ENCODE data around the gene PRF1.

Gene PRF1

GRCh38 chr10:70596860-70597809 lies 5.4 kb downstream of the PRF1 start:
- Histone ChIP-seq H3K9me2 (replicated peaks; ENCODE audit: control insufficient read depth, low read length) (no peaks in the 10 kb centered on the region), H3K9me3 (ENCODE audit: control insufficient read depth, insufficient read depth, low read length) (no peaks in the 10 kb centered on the region), H3K4me1 (ENCODE audit: control insufficient read depth, low read length) (no peaks in the 10 kb centered on the region), H3K4me2 (ENCODE audit: low read length) (no peak overlapping the region), H3K27ac (ENCODE audit: low read depth, low read length) (no peak overlapping the region), H4K20me1 (ENCODE audit: control insufficient read depth, insufficient read depth, low read depth, low read length) (no peaks in the 10 kb centered on the region), H3K4me3 (ENCODE audit: low read length) (no peak overlapping the region), H3F3A (ENCODE audit: control insufficient read depth, insufficient read depth) (no peaks in the 10 kb centered on the region), H3K79me2 (ENCODE audit: control insufficient read depth, low read length) (no peaks in the 10 kb centered on the region), H3K36me3 (ENCODE audit: control insufficient read depth, low read length) (no peaks in the 10 kb centered on the region), H3K27me3 (ENCODE audit: control insufficient read depth, low read length) (peaks cover 3% of the 10 kb centered on the region; the same call in 1 of the 2 replicates)
- TF ChIP-seq EZH2phosphoT487 (IDR thresholded peaks at IDR 0.05; ENCODE audit: borderline replicate concordance, low read length): no peak
- TF ChIP-seq, protein P1, sequence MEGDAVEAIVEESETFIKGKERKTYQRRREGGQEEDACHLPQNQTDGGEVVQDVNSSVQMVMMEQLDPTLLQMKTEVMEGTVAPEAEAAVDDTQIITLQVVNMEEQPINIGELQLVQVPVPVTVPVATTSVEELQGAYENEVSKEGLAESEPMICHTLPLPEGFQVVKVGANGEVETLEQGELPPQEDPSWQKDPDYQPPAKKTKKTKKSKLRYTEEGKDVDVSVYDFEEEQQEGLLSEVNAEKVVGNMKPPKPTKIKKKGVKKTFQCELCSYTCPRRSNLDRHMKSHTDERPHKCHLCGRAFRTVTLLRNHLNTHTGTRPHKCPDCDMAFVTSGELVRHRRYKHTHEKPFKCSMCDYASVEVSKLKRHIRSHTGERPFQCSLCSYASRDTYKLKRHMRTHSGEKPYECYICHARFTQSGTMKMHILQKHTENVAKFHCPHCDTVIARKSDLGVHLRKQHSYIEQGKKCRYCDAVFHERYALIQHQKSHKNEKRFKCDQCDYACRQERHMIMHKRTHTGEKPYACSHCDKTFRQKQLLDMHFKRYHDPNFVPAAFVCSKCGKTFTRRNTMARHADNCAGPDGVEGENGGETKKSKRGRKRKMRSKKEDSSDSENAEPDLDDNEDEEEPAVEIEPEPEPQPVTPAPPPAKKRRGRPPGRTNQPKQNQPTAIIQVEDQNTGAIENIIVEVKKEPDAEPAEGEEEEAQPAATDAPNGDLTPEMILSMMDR (IDR thresholded peaks at IDR 0.05; ENCODE audit: low read depth, low read length, poor library complexity, severe bottlenecking): no peak

DNA sequence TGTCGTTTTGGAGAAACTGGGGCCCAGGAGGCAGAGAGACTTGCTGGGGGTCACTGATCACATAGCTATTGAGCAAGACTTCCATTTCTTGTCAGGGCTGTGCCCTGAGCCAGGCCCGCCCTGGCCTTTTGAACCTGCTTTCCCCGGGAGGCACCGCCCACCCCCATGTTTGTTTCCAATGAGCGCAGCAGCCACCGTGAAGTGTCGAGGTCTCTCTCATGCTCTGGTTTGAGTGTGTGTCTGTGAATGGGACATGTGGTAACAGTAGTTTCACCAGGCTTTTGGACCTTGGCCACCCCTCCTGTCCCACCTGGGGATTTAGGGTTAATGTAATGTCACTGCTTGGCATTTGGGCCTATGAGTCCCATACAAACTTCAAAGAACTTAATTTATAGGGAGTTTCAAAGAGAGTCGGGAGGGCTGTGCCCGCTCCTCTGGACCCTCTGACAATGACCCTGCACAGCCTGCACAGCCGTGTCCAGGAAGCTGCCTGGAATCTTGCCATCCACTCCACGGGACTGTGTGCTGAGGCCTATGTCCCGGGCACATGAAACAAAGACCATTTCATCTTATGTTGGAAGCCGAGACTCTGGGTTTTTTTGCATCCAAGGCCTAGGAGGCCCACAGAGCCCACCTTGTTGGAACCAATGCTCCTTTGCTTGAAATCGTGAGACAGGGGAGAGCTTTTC lies 6.3 kb downstream of the PRF1 start:
- H3K79me2 ChIP-seq (ENCODE audit: control insufficient read depth, low read length): no peaks in the 10 kb centered on the region
- H3K36me3 ChIP-seq (ENCODE audit: control insufficient read depth, low read length): no peaks in the 10 kb centered on the region
- peaks cover 5% of the 10 kb centered on the region; the same call in 1 of the 2 replicates for H3K27me3 ChIP-seq (ENCODE audit: control insufficient read depth, low read length)
- no peaks in the 10 kb centered on the region for H3K9me3 ChIP-seq (ENCODE audit: control insufficient read depth, insufficient read depth, low read length)
- H3K9me2 ChIP-seq (replicated peaks; ENCODE audit: control insufficient read depth, low read length): no peaks in the 10 kb centered on the region
- H3K4me1 ChIP-seq (ENCODE audit: control insufficient read depth, low read length): no peaks in the 10 kb centered on the region
- no peak overlapping the region for H3K27ac ChIP-seq (ENCODE audit: low read depth, low read length)
- TF ChIP-seq EZH2phosphoT487 (IDR thresholded peaks at IDR 0.05; ENCODE audit: borderline replicate concordance, low read length): no peak
- TF ChIP-seq, protein P1 (IDR thresholded peaks at IDR 0.05; ENCODE audit: low read depth, low read length, poor library complexity, severe bottlenecking): no peak
- H3F3A ChIP-seq (ENCODE audit: control insufficient read depth, insufficient read depth): no peaks in the 10 kb centered on the region
- no peak overlapping the region for H3K4me2 ChIP-seq (ENCODE audit: low read length)
- no peak overlapping the region for H3K4me3 ChIP-seq (ENCODE audit: low read length)
- H4K20me1 ChIP-seq (ENCODE audit: control insufficient read depth, insufficient read depth, low read depth, low read length): no peaks in the 10 kb centered on the region

- no peaks in the 10 kb centered on the region for H3K36me3 ChIP-seq (ENCODE audit: control insufficient read depth, low read length)
- no peak overlapping the region for H3K4me2 ChIP-seq (ENCODE audit: low read length)
- H3F3A ChIP-seq (ENCODE audit: control insufficient read depth, insufficient read depth): no peaks in the 10 kb centered on the region
- H3K27me3 ChIP-seq (ENCODE audit: control insufficient read depth, low read length): peaks cover 8% of the 10 kb centered on the region; the same call in 1 of the 2 replicates
- H3K79me2 ChIP-seq (ENCODE audit: control insufficient read depth, low read length): no peaks in the 10 kb centered on the region
- no peaks in the 10 kb centered on the region for H3K4me1 ChIP-seq (ENCODE audit: control insufficient read depth, low read length)
- no peak overlapping the region for H3K27ac ChIP-seq (ENCODE audit: low read depth, low read length)
- H4K20me1 ChIP-seq (ENCODE audit: control insufficient read depth, insufficient read depth, low read depth, low read length): no peaks in the 10 kb centered on the region
- H3K9me2 ChIP-seq (replicated peaks; ENCODE audit: control insufficient read depth, low read length): no peaks in the 10 kb centered on the region
- H3K9me3 ChIP-seq (ENCODE audit: control insufficient read depth, insufficient read depth, low read length): no peaks in the 10 kb centered on the region
- H3K4me3 ChIP-seq (ENCODE audit: low read length): no peak overlapping the region
- no peak for TF ChIP-seq EZH2phosphoT487 (IDR thresholded peaks at IDR 0.05; ENCODE audit: borderline replicate concordance, low read length)
- TF ChIP-seq, protein P1 (IDR thresholded peaks at IDR 0.05; ENCODE audit: low read depth, low read length, poor library complexity, severe bottlenecking): no peak
Measured at GRCh38 chr10:70595566-70596016, 7.0 kb downstream of the PRF1 start.

Measured in DOHH2 (cell line).